ENCODE data around the gene DNM3.

DNM3 gene

GRCh38 chr1:171833091-171833825 is 8.0 kb upstream of the DNM3 start:
- no peak for DNase-seq (ENCODE audit: extremely low read depth, low read depth)
- H3K4me3 ChIP-seq (replicated peaks; ENCODE audit: low read depth, low read length): no peak overlapping the region
- no peak for TF ChIP-seq CTCF (IDR thresholded peaks at IDR 0.05; ENCODE audit: low read depth, low read length, missing control alignments)

- H3K4me3 ChIP-seq (replicated peaks; ENCODE audit: low read depth, low read length): no peak overlapping the region
- TF ChIP-seq CTCF (IDR thresholded peaks at IDR 0.05; ENCODE audit: low read depth, low read length, missing control alignments): no peak
- no peak for DNase-seq (ENCODE audit: extremely low read depth, low read depth)
Measured at GRCh38 chr1:171834821-171835220, 6.5 kb upstream of the DNM3 start.

- TF ChIP-seq CTCF (IDR thresholded peaks at IDR 0.05; ENCODE audit: low read depth, low read length, missing control alignments): no peak
- no peak for DNase-seq (ENCODE audit: extremely low read depth, low read depth)
- no peak overlapping the region for H3K4me3 ChIP-seq (replicated peaks; ENCODE audit: low read depth, low read length)
Measured at GRCh38 chr1:171835891-171836290, 5.4 kb upstream of the DNM3 start.

- DNase-seq (ENCODE audit: extremely low read depth, low read depth): no peak
- H3K4me3 ChIP-seq (replicated peaks; ENCODE audit: low read depth, low read length): peak overlapping the region; percentile 48
- TF ChIP-seq CTCF (IDR thresholded peaks at IDR 0.05; ENCODE audit: low read depth, low read length, missing control alignments): no peak
Measured at GRCh38 chr1:171841931-171842761, 848 bp downstream of the DNM3 start.

GRCh38 chr1:171844381-171844780 is 3.1 kb downstream of the DNM3 start:
- no peak overlapping the region for H3K4me3 ChIP-seq (replicated peaks; ENCODE audit: low read depth, low read length)
- TF ChIP-seq CTCF (IDR thresholded peaks at IDR 0.05; ENCODE audit: low read depth, low read length, missing control alignments): no peak
- no peak for DNase-seq (ENCODE audit: extremely low read depth, low read depth)

GRCh38 chr1:171845998-171846397 is 4.7 kb downstream of the DNM3 start:
- no peak overlapping the region for H3K4me3 ChIP-seq (replicated peaks; ENCODE audit: low read depth, low read length)

More at GRCh38 chr1:171845998-171846397, 4.7 kb downstream of the DNM3 start:
- no peak for DNase-seq (ENCODE audit: extremely low read depth, low read depth)
- TF ChIP-seq CTCF (IDR thresholded peaks at IDR 0.05; ENCODE audit: low read depth, low read length, missing control alignments): no peak
